IMR-90 (cell line): ENCODE measurements around the gene SSPN. TPM values are rescaled to one million over a fixed set of nuclear protein-coding genes. Genes with fewer than 3 reads are reported as not detected.

Experiments used
- ATAC-seq: fragments of 200-7000 bp; cut with Tn5 transposase; 2 replicates; pipeline ENCODE4 v1.9.1; 2020; ENCODE audit warnings: low read depth, mild to moderate bottlenecking, moderate library complexity
- BruUV-seq: library from RNA; stranded (reverse); fragments of 400-500 nt; replicated peaks from 2 replicates; lab custom pipeline; 2021; lab: Mats Ljungman, UMichigan
- CTCF ChIA-PET: fragments of 300-600 bp; formaldehyde crosslinking; extraction: SDS; loops from one replicate; lab custom pipeline; 2021; ENCODE audit warnings: antibody characterized with exemption; lab: Yijun Ruan, JAX
- POLR2A ChIA-PET: fragments of 300-600 bp; sonication (Branson Sonifier 250); formaldehyde crosslinking; loops from one replicate; lab custom pipeline; 2022; ENCODE audit warnings: antibody characterized with exemption; ENCODE audit not compliant: unreplicated experiment; lab: Charles Lee
- DNase-seq: peaks from one replicate; pipeline ENCODE4 v3.0.0; 2013
- H2AFZ ChIP-seq: replicated peaks from 2 replicates; pipeline ENCODE3; 2013; ENCODE audit warnings: low read length, mild to moderate bottlenecking; ENCODE audit not compliant: poor library complexity
- H2AK5ac ChIP-seq: 2 replicates; pipeline ENCODE4 v1.6.1; 2013; ENCODE audit warnings: low read depth, low read length, inconsistent platforms
- H2AK9ac ChIP-seq: replicated peaks from 2 replicates; pipeline ENCODE3; 2013; ENCODE audit warnings: mild to moderate bottlenecking, low read depth, low read length, moderate library complexity; ENCODE audit not compliant: poor library complexity
- H2BK120ac ChIP-seq: 2 replicates; pipeline ENCODE4 v1.6.1; 2013; ENCODE audit warnings: low read depth, low read length, inconsistent platforms
- H2BK15ac ChIP-seq: 3 replicates; pipeline ENCODE4 v1.6.1; 2013; ENCODE audit warnings: low read depth, low read length, inconsistent platforms
- H2BK20ac ChIP-seq: 2 replicates; pipeline ENCODE4 v1.6.1; 2013; ENCODE audit warnings: low read depth, mild to moderate bottlenecking, inconsistent platforms, low read length, moderate library complexity
- H2BK5ac ChIP-seq: 2 replicates; pipeline ENCODE4 v1.6.1; 2013; ENCODE audit warnings: mild to moderate bottlenecking, low read depth, low read length, inconsistent platforms; ENCODE audit not compliant: poor library complexity, severe bottlenecking
- H3K14ac ChIP-seq: replicated peaks from 2 replicates; pipeline ENCODE4 v1.6.1; 2013; ENCODE audit warnings: low read depth, low read length, inconsistent platforms
- H3K18ac ChIP-seq: 2 replicates; pipeline ENCODE4 v1.6.1; 2013; ENCODE audit warnings: low read depth, low read length, control low read depth
- H3K23ac ChIP-seq: 2 replicates; pipeline ENCODE4 v1.6.1; 2013; ENCODE audit warnings: low read depth, low read length, inconsistent platforms
- H3K27ac ChIP-seq: 2 replicates; pipeline ENCODE4 v1.5.1; 2013; ENCODE audit warnings: mild to moderate bottlenecking, control low read depth, low read length; ENCODE audit not compliant: insufficient read depth
- H3K27me3 ChIP-seq: 2 replicates; pipeline ENCODE4 v1.6.1; 2013; ENCODE audit warnings: low read length; ENCODE audit not compliant: control insufficient read depth, insufficient read depth
- H3K36me3 ChIP-seq: 2 replicates; pipeline ENCODE4 v1.6.1; 2013; ENCODE audit warnings: low read length, mixed read lengths; ENCODE audit not compliant: control insufficient read depth, insufficient read depth
- H3K4ac ChIP-seq: 2 replicates; pipeline ENCODE4 v1.6.1; 2013; ENCODE audit warnings: low read depth, low read length, inconsistent platforms
- H3K4me1 ChIP-seq: 2 replicates; pipeline ENCODE4 v1.6.1; 2013; ENCODE audit warnings: low read length, mixed read lengths; ENCODE audit not compliant: control insufficient read depth, insufficient read depth
- H3K4me2 ChIP-seq: 2 replicates; pipeline ENCODE4 v1.6.1; 2013; ENCODE audit warnings: low read depth, mild to moderate bottlenecking, control low read depth, low read length, moderate library complexity
- H3K4me3 ChIP-seq: 2 replicates; pipeline ENCODE4 v1.5.1; 2013; ENCODE audit warnings: low read depth, mild to moderate bottlenecking, control low read depth, low read length, moderate library complexity; ENCODE audit not compliant: insufficient read depth
- H3K56ac ChIP-seq: 2 replicates; pipeline ENCODE4 v1.6.1; 2013; ENCODE audit warnings: low read length, inconsistent platforms; ENCODE audit not compliant: insufficient read depth; ENCODE audit errors: extremely low read depth
- H3K79me1 ChIP-seq, 2 experiments: 2 replicates each; pipeline ENCODE4 v1.6.1; 2013; ENCODE audit warnings: low read length in 2 of 2, inconsistent platforms in 1 of 2, low read depth in 1 of 2
- H3K9ac ChIP-seq: 2 replicates; pipeline ENCODE4 v1.6.1; 2013; ENCODE audit warnings: low read depth, low read length, control low read depth
- H3K9me1 ChIP-seq: 2 replicates; pipeline ENCODE4 v1.6.1; 2013; ENCODE audit warnings: low read length, inconsistent platforms; ENCODE audit not compliant: insufficient read depth
- H3K9me3 ChIP-seq: 2 replicates; pipeline ENCODE4 v1.6.1; 2013; ENCODE audit warnings: low read length; ENCODE audit not compliant: control insufficient read depth, insufficient read depth
- H4K20me1 ChIP-seq: 2 replicates; pipeline ENCODE4 v1.6.1; 2013; ENCODE audit warnings: low read length, inconsistent platforms; ENCODE audit not compliant: insufficient read depth
- H4K5ac ChIP-seq: 2 replicates; pipeline ENCODE4 v1.6.1; 2013; ENCODE audit warnings: mild to moderate bottlenecking, low read depth, low read length, control low read depth
- H4K8ac ChIP-seq, 2 experiments: 2 replicates each; pipeline ENCODE4 v1.6.1; 2013; ENCODE audit warnings: low read depth in 2 of 2, low read length in 2 of 2, control low read depth in 1 of 2, inconsistent platforms in 1 of 2
- H4K91ac ChIP-seq: 2 replicates; pipeline ENCODE4 v1.6.1; 2013; ENCODE audit warnings: low read depth, low read length, inconsistent platforms; ENCODE audit not compliant: insufficient read depth
- CHD1 ChIP-seq: IDR thresholded peaks from 2 replicates; pipeline ENCODE4 v1.6.1; 2012; ENCODE audit warnings: low read depth, low read length, improper control_type of control experiment
- FOS ChIP-seq: fragments of 150-350 bp; IDR thresholded peaks from 2 replicates; pipeline ENCODE4 v1.6.1; 2016; ENCODE audit warnings: low read depth, low read length
- MAFK ChIP-seq: IDR thresholded peaks from 2 replicates; pipeline ENCODE4 v1.6.1; 2012; ENCODE audit warnings: low read depth, low read length, improper control_type of control experiment
- WGBS, 2 experiments: methylation state at CpG; one replicate each; pipeline versions ENCODE4 v1.1.5 to v1.1.7; 2013; ENCODE audit warnings: missing lambda C conversion rate in 2 of 2; ENCODE audit not compliant: insufficient read length in 1 of 2; ENCODE audit errors: extremely low coverage in 2 of 2; 5-methylcytosine and 5-hydroxymethylcytosine counted together
- dilution Hi-C: fragments of 300-500 bp; cut with HindIII; formaldehyde crosslinking; loops from one replicate; pipeline ENCODE4 v1.14.3; 2018; ENCODE audit warnings: low sequenced_read_pairs; ENCODE audit not compliant: unreplicated experiment
- in situ Hi-C: fragments of 300-500 bp; cut with MboI; formaldehyde crosslinking; loops from 3 replicates; pipeline ENCODE4 v1.14.3; 2019; ENCODE audit warnings: low sequenced_read_pairs, inconsistent platforms, mixed read lengths
- intact Hi-C: fragments of 100-400 bp; cut with micrococcal nuclease; formaldehyde crosslinking; loops from 2 replicates; pipeline ENCODE4 v1.10.0; 2022
- polyA plus RNA-seq, 3 experiments: library from polyadenylated mRNA; depleted of rRNA; stranded (reverse); fragments of >200 nt; gene quantifications; 2 replicates each; pipeline ENCODE4 v1.2.3, GENCODE V29; 2012; ENCODE audit warnings: low replicate concordance in 1 of 3
- total RNA-seq: library from RNA; depleted of rRNA; stranded (reverse); fragments of >200 nt; gene quantifications from 2 replicates; pipeline ENCODE4 v1.2.3, GENCODE V29; 2012

Gene SSPN
- total and polyA plus RNA-seq, 2 of the 4 experiments (the other 2 are of a cell fraction): 3.5 to 5.6 TPM

- no peaks in the 10 kb centered on the region for H3K27me3 ChIP-seq
- no peak overlapping the region for H2AK9ac ChIP-seq
- ATAC-seq (no peak), DNase-seq (no peak)
- no peak overlapping the region for H4K8ac ChIP-seq
- H3K9ac ChIP-seq: no peak overlapping the region
- H2BK20ac ChIP-seq: no peak overlapping the region
- no peak overlapping the region for H4K91ac ChIP-seq
- no peaks in the 10 kb centered on the region for H4K20me1 ChIP-seq
- in situ Hi-C loops: no loop called here
- CTCF ChIA-PET: no interaction called here
- no peak overlapping the region for H2BK120ac ChIP-seq
- H3K18ac ChIP-seq: no peak overlapping the region
- H3K56ac ChIP-seq: no peak overlapping the region
- H4K5ac ChIP-seq: no peak overlapping the region
- no TSS peak for BruUV-seq
- H2AK5ac ChIP-seq: no peak overlapping the region
- H3K79me1 ChIP-seq: no peaks in the 10 kb centered on the region
- H2BK15ac ChIP-seq: no peak overlapping the region; the same call in 2 of the 3 replicates
- H3K27ac ChIP-seq: no peak overlapping the region
- H3K9me3 ChIP-seq: no peaks in the 10 kb centered on the region
- H3K36me3 ChIP-seq: no peaks in the 10 kb centered on the region
- intact Hi-C loops: no loop called here
- H3K4me2 ChIP-seq: no peak overlapping the region
- dilution Hi-C loops: no loop called here
- no peak overlapping the region for H3K4me3 ChIP-seq
- peak overlapping the region; percentile 7; the same call in 1 of the 2 replicates for H3K14ac ChIP-seq
- H3K4me1 ChIP-seq: no peaks in the 10 kb centered on the region; the same call in 1 of the 2 replicates
- POLR2A ChIA-PET: no interaction called here
- H3K23ac ChIP-seq: no peak overlapping the region
- no peak for TF ChIP-seq FOS
- TF ChIP-seq MAFK: no peak
- TF ChIP-seq CHD1: no peak
- 100% methylated on average over 1 of the region's 2 CpGs; no CpG with 5 or more reads in 1 of the 2 experiments for WGBS, 2 experiments
- no peak overlapping the region for H2BK5ac ChIP-seq
- no peak overlapping the region for H2AFZ ChIP-seq
- 0 out of 2 replicates have a peak, but pooled peaks cover 3% of the 10 kb centered on the region for H3K9me1 ChIP-seq
- H3K4ac ChIP-seq: no peak overlapping the region
These were observed 98.2 kb downstream of the SSPN start for GRCh38 chr12:26293612-26294011.
